ENCODE measurements around the gene CFAP74.
"Not testable (repeated sequence)": the region's sequence is repeated elsewhere in the genome, so short reads cannot be mapped to it uniquely, and the experiment has no call there.

The CFAP74 gene

DNA sequence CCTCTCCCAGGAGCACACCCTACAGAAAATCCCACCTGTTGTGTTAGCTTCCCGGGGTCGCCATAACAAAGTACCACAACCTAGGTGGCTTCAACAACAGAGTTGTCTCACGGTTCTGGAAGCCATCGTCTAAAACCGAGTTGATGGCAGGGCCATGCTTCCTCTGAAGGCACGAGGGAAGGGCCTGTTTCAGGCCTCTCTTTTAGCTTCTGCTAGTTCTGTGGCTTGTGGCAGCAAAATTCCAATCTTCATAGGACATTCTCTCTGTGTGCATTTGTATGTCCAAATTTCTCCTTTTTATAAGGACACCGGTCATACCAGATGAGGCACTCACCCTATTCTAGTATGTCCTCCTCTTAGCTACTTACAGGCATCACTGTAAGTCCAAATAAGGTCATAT is 3.2 kb downstream of the CFAP74 start:
- in situ Hi-C loops (cut with MboI; ENCODE audit: low pct_unique_long_range_greater_than_20kb, low sequenced_read_pairs): no loop called here
- DNase-seq: no peak

DNA sequence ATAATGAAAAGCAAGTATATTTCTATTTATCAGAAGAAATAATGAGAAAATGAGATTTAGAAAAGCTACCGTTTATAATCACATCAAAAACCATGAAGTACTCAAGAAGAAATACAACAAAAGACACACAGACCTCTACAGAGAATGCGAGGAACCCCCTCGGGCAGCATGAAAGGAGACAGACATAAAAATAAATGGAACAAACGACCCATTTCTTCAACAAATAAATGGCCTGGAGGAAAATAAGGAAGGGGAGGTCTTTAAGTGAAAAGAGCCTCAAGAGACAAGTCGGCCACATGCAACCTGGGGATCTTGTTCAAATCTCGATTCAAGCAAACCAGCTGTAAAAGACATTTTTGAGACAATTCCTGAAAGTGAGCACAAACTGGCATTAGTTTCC is 6.0 kb downstream of the CFAP74 start:
- no peak for DNase-seq
- in situ Hi-C loops (cut with MboI; ENCODE audit: low pct_unique_long_range_greater_than_20kb, low sequenced_read_pairs): no loop called here

DNA sequence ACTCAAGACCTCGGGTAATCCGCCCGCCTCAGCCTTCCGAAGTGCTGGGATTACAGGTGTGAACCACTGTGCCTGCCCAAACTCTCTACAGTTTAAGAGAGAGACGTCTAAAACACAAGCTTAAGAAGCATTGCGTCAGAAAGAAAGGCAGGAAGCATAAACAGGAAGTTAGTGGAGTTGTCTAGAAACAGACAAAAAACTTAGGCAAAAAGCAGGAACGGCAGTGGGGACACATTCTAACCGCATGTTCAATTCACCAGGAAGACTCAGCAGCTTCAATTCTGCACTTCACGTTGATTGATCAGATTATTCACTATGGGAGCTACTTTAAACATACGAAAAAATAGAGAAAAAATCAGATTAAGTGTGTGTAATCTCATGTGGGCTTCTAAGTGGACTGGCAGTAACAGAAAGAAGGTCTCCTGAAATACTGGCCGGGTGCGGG is 7.4 kb downstream of the CFAP74 start:
- in situ Hi-C loops (cut with MboI; ENCODE audit: low pct_unique_long_range_greater_than_20kb, low sequenced_read_pairs): no loop called here
- DNase-seq: peak; percentile 82

DNA sequence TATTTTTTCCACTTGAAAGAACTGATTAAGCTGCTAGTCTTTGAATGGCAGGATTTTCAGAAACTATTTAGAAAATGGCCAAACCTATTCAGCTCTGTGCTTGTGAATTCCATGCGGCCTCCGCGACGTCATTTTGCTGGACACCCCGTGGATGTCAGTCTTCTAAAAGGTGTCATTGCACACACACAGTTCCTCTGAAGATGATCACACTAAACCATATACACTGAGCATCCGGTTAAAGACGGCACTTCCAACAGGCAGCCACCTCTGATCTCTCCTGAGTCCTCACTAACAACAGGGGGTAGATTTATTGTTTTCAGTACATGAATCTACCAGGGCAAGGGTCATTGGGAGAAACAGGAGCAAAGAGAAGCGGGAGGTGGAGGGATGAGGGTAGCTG is 9.1 kb downstream of the CFAP74 start:
- no peak for DNase-seq

DNA sequence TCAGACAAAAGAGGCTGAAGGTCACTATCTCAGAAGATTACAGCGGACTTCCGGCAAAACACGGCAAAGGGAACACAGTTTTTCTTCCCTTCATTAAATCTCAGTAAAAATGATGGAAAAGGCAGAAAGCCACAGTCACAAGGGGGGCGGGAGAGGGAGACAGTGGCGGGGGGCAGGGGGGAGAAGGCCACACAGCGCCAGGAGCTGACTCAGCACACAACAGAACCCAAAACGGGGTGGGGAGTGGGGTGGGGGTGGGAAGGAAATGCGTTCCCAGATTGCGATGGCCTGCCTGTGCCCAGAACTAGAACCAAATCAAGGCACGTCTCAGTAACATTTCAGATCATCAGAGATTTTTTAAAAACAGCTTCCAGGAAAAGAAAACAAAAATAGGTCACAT is 13.4 kb downstream of the CFAP74 start:
- in situ Hi-C loops (cut with MboI; ENCODE audit: low pct_unique_long_range_greater_than_20kb, low sequenced_read_pairs): no loop called here
- no peak for DNase-seq

More for the DNA sequence above, 9.1 kb downstream of the CFAP74 start:
- in situ Hi-C loops (cut with MboI; ENCODE audit: low pct_unique_long_range_greater_than_20kb, low sequenced_read_pairs): no loop called here

DNA sequence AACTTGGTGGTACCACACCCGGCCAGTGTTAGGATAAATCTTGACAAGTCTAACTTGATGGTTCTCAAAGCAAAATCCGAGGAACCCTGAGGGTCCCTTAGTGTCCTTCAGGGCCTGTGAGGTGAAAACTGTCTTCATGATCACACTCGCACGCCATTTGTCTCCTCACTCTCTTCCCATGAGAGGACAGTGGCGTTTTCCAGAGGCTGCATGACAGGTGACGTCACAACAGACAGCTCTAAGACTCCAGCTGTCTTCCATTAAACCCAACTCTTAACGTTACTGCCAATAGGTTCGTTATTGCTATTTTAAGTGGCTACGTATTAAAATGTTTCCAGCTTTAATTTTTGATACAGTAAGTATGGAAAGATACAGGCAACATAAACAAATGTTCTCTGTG is 13.8 kb downstream of the CFAP74 start:
- no peak for DNase-seq
- in situ Hi-C loops (cut with MboI; ENCODE audit: low pct_unique_long_range_greater_than_20kb, low sequenced_read_pairs): no loop called here

DNA sequence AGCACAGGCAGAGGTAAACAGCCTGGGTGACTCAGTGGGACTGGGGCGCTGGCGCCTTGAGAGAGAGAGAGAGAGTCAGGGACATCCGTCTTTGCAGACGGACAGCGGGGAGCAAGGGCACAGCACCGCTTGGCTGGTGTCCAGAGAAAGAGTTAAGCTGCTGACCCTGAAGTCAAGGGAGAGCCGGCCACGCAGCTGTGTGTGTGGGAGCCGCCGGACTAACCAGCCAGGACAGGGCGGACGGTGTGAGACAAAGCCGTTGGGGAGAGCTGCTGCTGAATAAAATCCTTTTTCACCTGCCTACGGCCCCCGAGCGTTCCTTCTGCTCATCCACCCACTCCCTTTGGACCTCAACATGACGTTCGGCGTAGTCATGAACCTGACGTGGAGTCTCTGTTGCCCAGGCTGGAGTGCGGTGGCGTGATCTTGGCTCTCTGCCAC is 14.5 kb downstream of the CFAP74 start:
- in situ Hi-C loops (cut with MboI; ENCODE audit: low pct_unique_long_range_greater_than_20kb, low sequenced_read_pairs): no loop called here
- DNase-seq: no peak

DNA sequence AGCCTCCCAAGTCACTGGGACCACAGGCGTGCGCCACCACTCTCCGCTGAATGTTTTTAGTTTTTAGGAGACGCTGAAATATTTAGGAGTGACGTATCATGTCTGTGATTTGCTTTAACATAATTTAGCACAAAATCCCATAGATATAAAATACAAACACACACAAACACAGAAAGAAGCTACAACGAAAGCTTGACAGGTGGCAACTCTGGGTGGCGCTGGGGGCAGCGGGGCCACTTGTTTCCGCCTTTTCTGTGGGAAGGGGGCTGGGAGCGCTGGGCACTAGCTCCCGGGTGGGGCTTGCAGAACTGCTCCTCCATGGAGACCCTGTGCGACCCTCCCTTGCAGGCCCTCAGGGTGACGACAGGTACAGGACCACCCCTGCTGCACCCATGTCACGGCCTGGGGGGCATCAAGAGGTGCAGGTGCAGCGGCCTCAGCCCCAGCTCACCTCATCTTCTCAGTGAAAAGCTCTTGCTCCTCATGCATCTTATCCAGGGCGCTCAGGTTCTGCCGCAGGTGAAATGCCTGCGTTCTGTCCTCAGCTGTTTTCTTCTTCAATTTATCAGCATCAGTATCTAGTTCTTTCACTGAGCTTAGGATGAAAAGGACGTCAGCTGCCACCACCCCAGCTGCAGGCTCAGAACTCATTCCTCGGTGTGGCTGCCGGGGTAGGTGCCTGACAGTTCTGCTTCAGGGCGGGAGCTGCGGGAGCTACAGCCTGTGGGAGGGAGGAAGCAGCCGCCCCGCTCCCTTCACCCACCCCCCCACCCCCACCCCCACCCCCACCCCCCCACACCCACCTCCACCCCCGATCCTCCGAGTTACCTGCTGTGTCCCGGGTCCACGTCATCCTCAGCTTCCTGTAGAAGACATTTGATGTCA is 15.3 kb downstream of the CFAP74 start:
- in situ Hi-C loops (cut with MboI; ENCODE audit: low pct_unique_long_range_greater_than_20kb, low sequenced_read_pairs): no loop called here

DNA sequence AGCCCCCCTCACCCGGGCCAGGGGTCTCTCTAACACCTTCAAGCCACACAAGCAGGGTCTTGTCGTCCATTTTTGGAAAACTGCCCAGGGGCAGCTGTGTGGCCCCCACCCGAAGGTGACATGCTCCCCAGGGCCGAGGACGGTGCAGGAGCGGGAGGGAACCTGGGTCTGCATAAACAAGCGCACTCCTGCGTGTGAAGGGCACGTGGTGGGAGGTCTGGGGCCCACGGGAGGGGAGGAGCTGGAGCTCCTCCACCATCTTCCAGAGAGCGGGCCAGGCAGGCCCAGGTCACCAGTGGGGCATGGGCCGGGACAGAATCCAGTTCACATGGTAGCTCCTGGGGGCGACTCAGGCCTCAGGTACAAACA is 16.5 kb downstream of the CFAP74 start:
- DNase-seq: no peak
- in situ Hi-C loops (cut with MboI; ENCODE audit: low pct_unique_long_range_greater_than_20kb, low sequenced_read_pairs): no loop called here

More for the DNA sequence above, 15.3 kb downstream of the CFAP74 start:
- DNase-seq: no peak

DNA sequence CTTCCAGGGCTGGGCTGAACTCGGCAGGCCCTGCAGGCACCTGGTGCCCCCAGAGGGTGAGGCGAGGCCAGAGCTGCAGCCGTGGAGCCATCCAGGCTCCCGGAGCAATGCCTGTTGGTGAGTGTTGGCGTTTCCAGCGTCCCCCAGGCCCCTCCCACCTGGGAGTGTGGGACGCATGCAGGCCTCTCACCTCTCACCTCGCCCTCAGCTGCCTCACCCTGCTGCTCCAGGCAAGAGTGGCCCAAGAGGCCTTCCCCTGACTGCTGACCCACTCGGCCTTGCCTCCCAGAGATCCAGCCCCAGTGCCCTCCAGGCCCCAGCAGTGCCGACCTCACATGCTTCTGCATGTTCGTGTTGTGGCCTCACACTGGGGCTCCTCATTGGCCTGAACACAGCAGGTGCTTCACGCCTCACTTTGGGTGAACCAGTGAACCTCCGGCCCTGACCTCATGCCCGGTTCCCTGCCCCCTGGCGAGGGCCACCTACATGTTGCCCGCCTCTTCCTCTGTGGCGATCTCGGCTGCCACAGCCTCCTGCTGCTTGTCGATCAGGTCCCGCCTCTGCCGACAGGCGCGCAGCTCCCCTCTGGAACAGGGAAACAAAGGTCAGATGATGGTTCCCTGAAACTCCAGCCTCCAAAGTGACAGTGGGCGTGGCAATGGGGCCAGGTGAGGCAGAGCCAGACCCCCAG is 17.0 kb downstream of the CFAP74 start:
- in situ Hi-C loops (cut with MboI; ENCODE audit: low pct_unique_long_range_greater_than_20kb, low sequenced_read_pairs): no loop called here

DNA sequence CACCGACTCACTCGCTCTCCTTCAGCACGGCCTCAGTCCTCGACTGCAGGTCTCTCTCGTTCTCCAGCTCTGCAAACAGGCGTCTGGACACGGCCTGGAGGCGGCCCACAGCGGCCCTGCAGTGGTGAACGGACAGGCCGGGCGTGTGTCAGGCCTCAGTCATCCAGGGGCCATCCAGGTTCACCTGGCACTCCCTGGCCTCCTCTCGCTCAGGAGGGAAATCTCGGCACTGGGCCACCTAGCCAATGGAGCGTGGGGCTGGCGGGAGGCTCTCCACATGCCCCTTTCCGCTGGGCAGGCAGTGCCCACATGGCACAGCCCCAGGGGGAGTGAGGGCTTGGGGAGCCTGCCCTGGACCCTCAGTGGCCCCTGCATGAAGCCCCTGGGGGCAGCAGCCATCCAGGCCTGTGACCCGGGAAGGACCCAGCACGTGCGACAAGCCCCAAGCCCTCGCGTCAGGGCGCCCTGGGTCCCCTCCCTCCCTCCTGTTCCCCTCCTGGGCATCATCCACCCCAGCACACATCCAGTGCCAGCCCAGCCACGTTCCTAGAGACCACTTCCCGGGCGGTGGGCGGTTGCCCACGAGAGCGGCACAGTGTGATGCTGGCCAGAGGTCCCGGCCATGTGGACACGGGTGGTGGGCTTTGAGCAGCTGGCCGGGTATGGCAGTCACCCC is 18.1 kb downstream of the CFAP74 start:
- in situ Hi-C loops (cut with MboI; ENCODE audit: low pct_unique_long_range_greater_than_20kb, low sequenced_read_pairs): no loop called here
- no peak for DNase-seq

More for the DNA sequence above, 17.0 kb downstream of the CFAP74 start:
- DNase-seq: no peak

DNA sequence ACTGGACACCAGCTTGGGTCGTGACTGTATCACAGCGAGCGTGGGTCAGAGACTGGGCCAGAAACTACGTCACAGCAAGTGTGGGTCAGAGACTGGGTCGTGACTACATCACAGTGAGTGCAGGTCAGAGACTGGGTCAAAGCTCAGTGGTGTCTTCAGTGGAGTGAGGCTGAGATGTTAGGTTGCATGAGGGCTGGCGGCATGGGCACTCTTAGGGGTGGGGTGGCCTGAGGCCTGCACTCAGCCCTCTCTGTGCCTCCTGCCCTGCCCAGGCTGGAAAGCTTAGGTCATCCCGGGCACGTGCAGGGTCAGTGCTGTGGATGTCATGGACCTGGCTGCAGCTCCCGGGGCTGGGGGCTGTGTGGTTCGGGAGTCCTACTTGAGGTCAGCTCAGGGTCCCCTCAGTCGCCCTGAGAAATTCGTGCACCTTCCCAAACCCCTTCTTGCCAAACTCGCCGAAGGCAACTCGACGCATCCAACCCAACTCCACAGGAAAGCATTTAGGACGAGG is 19.0 kb downstream of the CFAP74 start:
- in situ Hi-C loops (cut with MboI; ENCODE audit: low pct_unique_long_range_greater_than_20kb, low sequenced_read_pairs): no loop called here
- DNase-seq: no peak

DNA sequence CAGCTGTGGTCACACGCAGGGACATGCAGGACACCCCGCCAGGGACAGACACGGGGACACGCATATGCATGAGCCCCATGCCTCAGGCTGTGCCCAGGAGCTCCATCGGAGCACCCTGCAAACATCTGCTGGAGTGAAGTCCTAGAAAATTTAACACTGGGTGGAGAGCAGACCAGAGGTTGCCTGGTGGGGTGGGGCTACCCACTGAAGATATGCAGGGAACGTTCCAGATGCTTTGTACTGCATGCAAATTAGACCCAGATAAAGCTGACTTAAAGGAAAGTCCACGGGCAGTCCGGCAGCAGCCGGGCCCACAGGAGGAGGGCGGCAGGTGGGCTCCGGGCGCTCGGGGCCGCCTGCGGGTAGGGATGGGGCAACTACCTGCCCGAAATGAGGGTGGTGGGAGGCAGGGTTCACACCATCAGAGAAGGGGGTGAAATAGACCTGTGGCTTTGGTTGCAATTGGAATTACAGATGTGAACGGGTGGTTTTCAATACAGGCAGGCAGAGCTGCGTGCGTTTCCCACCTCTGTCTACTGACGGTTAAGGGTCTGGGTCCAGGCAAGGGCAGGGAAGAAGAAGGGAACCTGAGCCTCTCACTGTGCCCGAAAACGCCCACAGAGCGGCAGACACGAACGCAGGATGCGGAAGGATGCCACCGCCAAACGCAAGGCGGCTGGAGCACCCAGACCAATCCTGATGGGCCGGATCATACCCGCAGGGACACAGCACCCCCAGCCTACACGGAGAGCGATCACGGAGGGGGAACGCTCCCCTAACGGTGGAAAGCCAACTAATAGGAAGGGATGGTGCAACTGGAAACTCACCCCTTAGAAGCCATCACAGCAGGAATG is 21.0 kb downstream of the CFAP74 start:
- no peak for DNase-seq
- in situ Hi-C loops (cut with MboI; ENCODE audit: low pct_unique_long_range_greater_than_20kb, low sequenced_read_pairs): no loop called here

DNA sequence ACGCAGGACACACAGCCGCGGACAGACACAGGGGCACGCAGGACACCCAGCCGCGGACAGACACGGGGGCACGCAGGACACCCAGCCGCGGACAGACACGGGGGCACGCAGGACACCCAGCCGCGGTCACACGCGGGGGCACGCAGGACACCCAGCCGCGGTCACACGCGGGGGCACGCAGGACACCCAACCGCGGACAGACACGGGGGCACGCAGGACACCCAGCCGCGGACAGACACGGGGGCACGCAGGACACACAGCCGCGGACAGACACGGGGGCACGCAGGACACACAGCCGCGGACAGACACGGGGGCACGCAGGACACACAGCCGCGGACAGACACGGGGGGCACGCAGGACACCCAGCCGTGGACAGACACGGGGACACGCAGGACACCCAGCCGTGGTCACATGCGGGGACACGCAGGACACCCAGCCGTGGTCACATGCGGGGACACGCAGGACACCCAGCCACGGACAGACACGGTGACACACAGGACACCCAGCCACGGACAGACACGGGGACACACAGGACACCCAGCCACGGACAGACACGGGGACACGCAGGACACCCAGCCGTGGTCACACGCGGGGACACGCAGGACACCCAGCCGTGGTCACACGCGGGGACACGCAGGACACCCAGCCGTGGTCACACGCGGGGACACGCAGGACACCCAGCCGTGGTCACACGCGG is 21.8 kb downstream of the CFAP74 start:
- in situ Hi-C loops (cut with MboI; ENCODE audit: low pct_unique_long_range_greater_than_20kb, low sequenced_read_pairs); DNase-seq: not testable (repeated sequence)

DNA sequence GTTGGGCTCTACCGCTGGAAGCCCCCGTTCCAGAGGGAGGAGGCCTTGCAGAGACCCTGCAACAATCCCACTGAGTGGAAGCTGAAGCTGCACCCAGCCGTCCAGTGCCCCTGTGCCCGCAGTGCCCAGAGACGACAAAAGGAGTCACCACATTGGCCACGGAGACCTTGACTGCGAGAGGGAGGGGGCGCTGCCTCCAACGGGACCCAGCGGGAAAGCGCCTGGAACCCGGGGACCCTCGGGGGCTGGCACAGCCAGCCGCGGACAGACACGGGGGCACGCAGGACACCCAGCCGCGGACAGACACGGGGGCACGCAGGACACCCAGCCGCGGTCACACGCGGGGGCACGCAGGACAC is 22.5 kb downstream of the CFAP74 start:
- in situ Hi-C loops (cut with MboI; ENCODE audit: low pct_unique_long_range_greater_than_20kb, low sequenced_read_pairs): no loop called here
- DNase-seq: no peak

DNA sequence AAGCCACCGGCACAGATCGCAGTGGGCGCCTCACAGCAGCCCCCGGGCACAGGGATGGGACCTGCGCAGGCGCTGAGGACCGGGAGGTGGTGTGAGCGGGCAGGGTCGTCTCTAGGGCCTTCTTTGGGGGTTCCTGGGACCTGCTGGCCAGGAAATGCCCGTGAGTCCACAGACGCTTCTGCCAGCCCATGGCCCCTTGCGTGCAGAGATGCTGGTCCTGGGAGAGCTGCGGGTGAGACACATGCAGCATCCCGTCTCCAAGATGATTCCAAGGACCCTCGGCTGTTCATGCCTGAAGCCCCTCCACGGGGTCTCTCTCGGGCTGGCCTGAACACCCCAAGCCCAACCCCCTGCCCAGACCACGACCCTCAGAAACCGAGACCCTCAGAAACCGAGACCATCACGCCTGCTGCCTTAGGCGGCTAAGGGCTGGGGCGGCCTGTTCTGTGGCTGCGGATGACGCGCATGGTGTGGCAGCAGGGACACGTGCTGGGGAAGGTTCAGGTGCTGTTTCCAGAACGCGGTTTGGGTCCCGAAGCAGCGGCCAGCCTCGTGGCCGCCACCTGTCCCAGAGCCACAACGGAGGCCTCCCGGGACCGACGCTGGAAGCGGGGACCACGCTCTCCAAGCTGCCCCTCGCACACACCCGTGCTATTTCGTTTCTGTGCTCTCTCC is 23.0 kb downstream of the CFAP74 start:
- in situ Hi-C loops (cut with MboI; ENCODE audit: low pct_unique_long_range_greater_than_20kb, low sequenced_read_pairs): no loop called here
- no peak for DNase-seq

DNA sequence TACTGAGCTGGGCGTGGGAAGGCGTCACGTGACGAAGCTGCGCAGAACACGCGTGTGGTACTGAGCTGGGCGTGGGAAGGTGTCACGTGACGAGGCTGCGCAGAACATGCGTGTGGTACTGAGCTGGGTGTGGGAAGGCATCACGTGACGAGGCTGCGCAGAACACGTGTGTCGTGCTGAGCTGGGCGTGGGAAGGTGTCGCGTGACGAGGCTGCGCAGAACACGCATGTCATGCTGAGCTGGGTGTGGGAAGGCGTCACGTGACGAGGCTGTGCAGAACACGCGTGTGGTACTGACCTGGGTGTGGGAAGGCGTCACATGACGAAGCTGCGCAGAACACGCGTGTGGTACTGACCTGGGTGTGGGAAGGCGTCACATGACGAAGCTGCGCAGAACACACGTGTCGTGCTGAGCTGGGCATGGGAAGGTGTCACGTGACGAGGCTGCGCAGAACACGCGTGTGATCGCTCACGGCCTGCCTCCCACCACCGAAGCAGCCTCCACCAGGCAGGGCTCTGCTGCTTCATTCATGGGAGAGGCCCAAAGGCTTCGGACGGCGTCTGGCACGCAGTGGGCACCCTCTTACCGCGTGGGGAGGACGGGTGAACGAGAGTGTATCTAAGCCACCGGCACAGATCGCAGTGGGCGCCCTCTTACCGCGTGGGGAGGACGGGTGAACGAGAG is 24.0 kb downstream of the CFAP74 start:
- no peak for DNase-seq
- in situ Hi-C loops (cut with MboI; ENCODE audit: low pct_unique_long_range_greater_than_20kb, low sequenced_read_pairs): no loop called here

Measured in KBM-7 (cell line).